ENCODE results near the gene WDR17.

WDR17 gene

GRCh38 chr4:176099314-176099713 lies 33.7 kb downstream of the WDR17 start:
- no peak for DNase-seq

- DNase-seq: no peak
These were observed 36.9 kb downstream of the WDR17 start for GRCh38 chr4:176102414-176103063.

DNA sequence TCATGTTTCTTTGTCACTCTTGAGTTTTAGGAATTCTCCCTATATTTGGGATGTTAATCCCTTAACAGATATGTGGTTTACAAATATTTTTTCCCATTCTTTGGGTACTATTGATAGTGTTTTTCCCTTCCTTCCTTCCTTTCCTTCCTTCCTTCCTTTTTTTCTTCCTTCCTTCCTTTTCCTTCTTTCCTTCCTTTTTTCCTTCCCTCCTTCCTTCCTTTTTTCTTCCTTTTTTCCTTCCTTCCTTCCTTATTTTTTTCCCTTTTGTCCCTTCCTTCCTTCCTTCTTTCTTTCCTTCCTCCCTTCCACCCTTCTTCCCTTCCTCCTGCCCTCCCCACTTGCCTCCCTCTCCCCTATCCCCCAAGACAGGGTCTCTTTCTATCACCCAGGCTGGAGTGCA lies 42.1 kb downstream of the WDR17 start:
- DNase-seq: no peak

DNA sequence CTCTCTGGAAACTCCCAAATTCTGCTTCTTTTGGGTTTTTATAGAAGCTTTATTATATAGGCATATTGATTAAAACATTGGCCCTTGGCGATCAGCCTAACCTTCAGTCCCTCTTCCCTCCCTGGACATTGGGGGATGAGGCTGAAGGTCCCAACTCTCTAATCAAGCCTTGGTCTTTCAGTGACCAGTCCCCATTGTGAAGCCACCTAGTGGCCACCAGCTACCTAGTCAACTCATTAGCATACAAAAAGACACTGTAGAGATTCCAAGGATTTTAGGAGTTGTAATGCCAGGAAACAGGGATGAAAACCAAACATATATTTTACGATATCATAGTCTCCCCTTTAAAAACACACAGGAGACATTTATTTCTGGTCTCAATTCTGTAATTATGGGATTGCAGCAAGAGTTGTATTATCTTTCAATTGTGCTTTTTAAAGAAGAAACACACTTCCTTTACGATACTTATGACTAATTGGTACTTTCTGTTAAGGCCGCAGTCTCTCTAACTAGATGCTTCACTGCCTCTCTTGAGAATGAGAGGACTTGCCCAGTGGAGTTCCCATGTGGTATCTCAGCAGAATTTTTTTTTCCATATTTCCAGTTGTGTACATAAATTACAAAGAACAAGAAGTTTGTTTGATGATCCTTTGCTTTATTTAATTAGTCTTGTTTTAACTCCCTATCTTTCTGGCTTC lies 58.2 kb downstream of the WDR17 start:
- peak in 1 of 5 experiments; percentile 31 for DNase-seq

DNA sequence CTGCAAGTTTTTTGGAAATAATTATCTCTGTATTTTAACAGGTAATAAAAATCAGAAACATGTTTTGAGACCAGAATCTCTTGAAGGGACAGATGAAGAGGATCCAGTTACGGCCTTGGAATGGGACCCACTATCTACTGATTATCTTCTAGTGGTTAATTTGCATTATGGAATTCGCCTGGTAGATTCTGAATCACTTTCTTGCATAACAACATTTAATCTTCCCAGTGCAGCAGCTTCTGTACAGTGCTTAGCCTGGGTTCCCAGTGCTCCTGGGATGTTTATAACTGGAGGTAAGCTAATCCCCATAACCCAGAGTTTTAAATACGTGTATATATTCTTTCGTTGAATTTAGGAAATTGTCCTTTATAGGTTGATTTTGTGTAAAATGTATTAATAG lies 59.4 kb downstream of the WDR17 start:
- no peak for DNase-seq

DNA sequence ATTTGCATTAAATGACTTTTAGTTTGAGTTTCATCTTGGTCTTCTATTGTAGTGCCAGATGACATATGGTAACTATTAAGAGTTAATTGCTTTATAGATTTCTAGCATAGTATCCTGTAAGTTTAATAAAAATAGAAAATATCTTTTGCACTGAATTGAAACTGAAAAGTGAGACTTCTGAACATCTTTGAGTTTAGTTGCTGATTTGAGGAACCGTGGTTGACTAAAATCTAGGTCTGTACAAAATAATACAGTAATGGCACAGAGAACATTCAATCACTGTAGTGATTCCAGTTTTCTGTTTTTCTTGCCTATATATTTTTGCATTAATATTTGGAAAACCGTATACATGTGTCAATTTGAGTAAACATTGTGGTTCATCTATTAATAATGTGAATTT lies 69.0 kb downstream of the WDR17 start:
- DNase-seq: no peak

- DNase-seq: no peak
These were observed 72.0 kb downstream of the WDR17 start for GRCh38 chr4:176137631-176138030.

DNA sequence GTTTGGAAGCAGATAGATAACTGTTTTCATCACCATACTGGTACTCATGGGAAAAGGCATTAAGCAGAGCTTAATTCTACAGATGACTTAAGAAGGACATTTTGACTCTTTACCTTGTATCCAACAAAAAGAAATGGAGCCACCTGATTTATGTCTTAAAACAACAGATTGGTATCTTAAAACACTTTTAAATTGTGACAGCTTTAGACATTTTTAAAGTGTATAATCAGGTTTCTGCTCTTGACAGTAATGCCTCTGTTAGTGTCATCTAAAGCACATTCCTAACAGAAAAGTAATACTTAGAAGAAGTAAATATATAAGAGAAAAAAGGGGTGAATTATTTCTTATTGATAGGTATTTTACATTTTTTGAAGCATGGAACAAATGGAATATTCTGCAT lies 73.9 kb downstream of the WDR17 start:
- DNase-seq: no peak

- no peak for DNase-seq
These were observed 76.6 kb downstream of the WDR17 start for GRCh38 chr4:176142253-176142652.

DNA sequence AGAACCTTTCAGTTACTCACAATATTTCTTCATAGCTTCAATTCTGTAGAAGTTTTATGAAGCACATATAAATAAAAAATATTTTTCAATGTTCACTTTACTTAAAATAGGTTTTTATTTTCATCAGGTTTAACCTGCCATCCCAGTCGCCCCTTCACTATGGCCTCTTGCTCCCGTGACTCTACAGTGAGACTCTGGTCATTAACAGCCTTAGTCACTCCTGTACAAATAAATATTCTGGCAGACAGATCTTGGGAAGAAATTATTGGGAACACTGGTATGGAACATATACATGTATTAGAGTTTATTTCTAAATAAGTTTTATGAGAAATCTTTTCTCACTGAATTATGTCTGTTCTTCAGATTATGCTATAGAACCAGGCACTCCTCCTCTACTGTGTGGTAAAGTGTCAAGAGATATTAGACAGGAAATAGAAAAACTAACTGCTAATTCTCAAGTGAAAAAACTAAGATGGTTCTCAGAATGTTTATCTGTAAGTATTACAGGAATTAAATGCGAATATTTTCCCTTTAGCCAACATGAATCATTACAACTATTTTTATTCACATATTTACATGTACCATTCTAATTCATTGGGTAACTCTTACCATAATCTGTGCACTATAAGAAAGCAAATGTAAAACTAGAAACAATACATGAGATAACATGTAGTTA lies 84.2 kb downstream of the WDR17 start:
- DNase-seq: no peak

GRCh38 chr4:176150356-176150682 lies 84.7 kb downstream of the WDR17 start:
- DNase-seq: peak in 1 of 5 experiments; percentile 5

DNA sequence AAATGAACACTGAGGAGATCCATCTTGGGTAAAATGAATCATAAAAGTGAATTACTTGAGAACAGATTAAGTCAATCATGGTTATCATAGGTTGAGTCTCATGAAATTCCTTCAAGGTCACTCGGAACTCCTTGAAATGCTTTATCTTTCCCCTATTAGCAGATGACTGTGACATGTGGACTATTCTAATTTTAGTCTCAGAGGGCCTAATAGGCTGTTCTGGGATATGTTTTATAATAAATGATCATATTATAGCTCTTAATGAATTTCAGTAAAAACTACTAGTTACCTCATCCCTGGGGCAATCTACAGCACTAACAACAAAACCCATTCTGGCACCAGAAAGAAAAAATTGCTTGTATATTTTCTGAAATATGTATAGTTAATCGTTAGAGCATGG lies 85.1 kb downstream of the WDR17 start:
- DNase-seq: no peak

DNA sequence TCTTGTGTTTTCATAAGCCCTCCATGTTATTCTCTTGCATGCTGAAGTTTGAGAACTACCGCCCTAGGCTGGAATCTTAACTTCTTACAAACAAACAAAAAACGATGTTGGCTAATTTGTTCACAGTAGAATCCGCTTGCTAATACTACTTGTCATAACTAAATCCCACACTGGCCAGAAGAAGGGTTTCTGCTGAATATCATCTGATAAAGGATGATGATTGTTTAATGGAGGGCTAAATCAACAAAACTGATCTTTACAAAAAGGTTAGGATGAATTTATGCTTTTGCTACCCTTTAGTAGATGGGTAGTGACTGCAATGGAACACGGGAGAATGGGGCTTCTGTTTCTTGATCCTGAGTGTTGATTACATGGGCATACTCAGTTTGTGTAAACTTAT lies 87.5 kb downstream of the WDR17 start:
- DNase-seq: no peak

GRCh38 chr4:176156656-176157055 lies 91.0 kb downstream of the WDR17 start:
- DNase-seq: no peak

- DNase-seq: no peak
These were observed 97.4 kb downstream of the WDR17 start for GRCh38 chr4:176163041-176163440.

DNA sequence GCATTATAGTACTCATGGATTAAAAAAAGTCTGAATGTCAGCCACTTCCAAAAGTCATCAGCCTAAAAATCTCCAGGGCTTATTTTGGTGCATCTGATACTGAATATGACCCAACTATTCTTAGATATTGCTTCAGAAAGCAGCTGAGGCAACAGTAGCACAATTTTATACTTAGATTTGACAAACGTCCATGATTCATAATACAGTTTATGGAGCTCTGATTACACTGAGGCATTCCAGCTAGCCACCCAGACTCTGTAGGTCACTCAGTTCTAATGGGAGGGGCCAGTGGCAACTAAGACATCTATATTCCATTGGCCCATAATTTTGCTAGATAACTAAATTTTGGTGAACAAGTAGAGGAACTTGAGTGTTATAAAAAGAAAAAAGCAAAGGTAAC lies 119.4 kb downstream of the WDR17 start:
- DNase-seq: no peak

GRCh38 chr4:176186067-176186466 lies 120.4 kb downstream of the WDR17 start:
- no peak for DNase-seq

GRCh38 chr4:176186671-176187395 lies 121.2 kb downstream of the WDR17 start:
- no peak for DNase-seq

GRCh38 chr4:176187624-176188023 lies 122.0 kb downstream of the WDR17 start:
- DNase-seq: peak in 1 of 5 experiments; percentile 2

DNA sequence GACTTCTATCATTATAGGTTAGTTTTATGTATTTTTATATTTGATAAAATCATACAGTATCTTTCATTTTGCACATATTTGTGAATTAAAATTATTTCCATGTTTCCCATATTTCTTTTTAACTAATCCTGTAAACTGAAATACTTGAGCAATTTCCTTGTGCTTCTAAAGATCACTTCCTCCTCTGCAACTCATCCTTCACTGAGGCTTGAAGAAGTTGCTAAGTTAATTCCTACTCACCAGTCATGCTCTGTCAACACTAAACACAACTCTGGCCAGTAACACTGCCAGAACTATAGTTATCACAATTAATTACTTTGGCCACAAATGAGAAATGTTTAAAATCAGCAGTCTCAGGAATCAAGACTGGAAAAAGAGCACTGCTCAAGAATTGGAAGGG lies 123.0 kb downstream of the WDR17 start:
- no peak for DNase-seq

- DNase-seq: no peak
These were observed 124.5 kb downstream of the WDR17 start for GRCh38 chr4:176189891-176190795.

- DNase-seq: no peak
These were observed 126.3 kb downstream of the WDR17 start for GRCh38 chr4:176191974-176192373.

Measured in T-helper 2 cell (primary cell).